SKM-1 treated with dmso at 0.1 percent for 144 hours (cell line): ENCODE data around the gene PPP4R3B.
"Not testable (repeated sequence)": the region's sequence is repeated elsewhere in the genome, so short reads cannot be mapped to it uniquely, and the experiment has no call there.

ENCODE experiments used
- DNase-seq: peaks from one replicate; lab custom pipeline; 2025; ENCODE audit not compliant: unreplicated experiment; lab: John Stamatoyannopoulos, UW

Gene PPP4R3B

GRCh38 chr2:55596795-55597194, 20.6 kb downstream of the PPP4R3B start:
- DNase-seq, result not testable (repeated sequence)

- no peak for DNase-seq
Measured at GRCh38 chr2:55595536-55595935, 21.9 kb downstream of the PPP4R3B start.

GRCh38 chr2:55592130-55592529, 25.3 kb downstream of the PPP4R3B start:
- no peak for DNase-seq

GRCh38 chr2:55590810-55591440, 26.5 kb downstream of the PPP4R3B start:
- DNase-seq, result no peak

GRCh38 chr2:55585451-55586080, 31.9 kb downstream of the PPP4R3B start:
- no peak for DNase-seq

GRCh38 chr2:55581874-55582547, 35.4 kb downstream of the PPP4R3B start:
- no peak for DNase-seq

- DNase-seq, result no peak
Measured at GRCh38 chr2:55581435-55581834, 36.0 kb downstream of the PPP4R3B start.

GRCh38 chr2:55569002-55569401, 48.4 kb downstream of the PPP4R3B start:
- DNase-seq, result not testable (repeated sequence)

GRCh38 chr2:55567298-55567697, 50.1 kb downstream of the PPP4R3B start:
- no peak for DNase-seq

- DNase-seq, result no peak
Measured at GRCh38 chr2:55565613-55566012, 51.8 kb downstream of the PPP4R3B start.

- DNase-seq, result no peak
Measured at GRCh38 chr2:55560855-55561254, 56.6 kb downstream of the PPP4R3B start.

GRCh38 chr2:55556809-55557208, 60.6 kb downstream of the PPP4R3B start:
- DNase-seq, result no peak

- DNase-seq, result no peak
Measured at GRCh38 chr2:55555977-55556376, 61.4 kb downstream of the PPP4R3B start.

GRCh38 chr2:55553321-55553720, 64.1 kb downstream of the PPP4R3B start:
- DNase-seq, result no peak

GRCh38 chr2:55550368-55551102, 66.9 kb downstream of the PPP4R3B start:
- DNase-seq, result no peak

- not testable (repeated sequence) for DNase-seq
Measured at GRCh38 chr2:55547679-55548078, 69.7 kb downstream of the PPP4R3B start.

- DNase-seq, result no peak
Measured at GRCh38 chr2:55547001-55547400, 70.4 kb downstream of the PPP4R3B start.

GRCh38 chr2:55530539-55531081, 86.8 kb downstream of the PPP4R3B start:
- DNase-seq, result no peak

GRCh38 chr2:55526174-55526573, 91.2 kb downstream of the PPP4R3B start:
- DNase-seq, result no peak

GRCh38 chr2:55524884-55525437, 92.5 kb downstream of the PPP4R3B start:
- no peak for DNase-seq
